Measurements from ENCODE around the gene CIC. TPM values are rescaled to one million over a fixed set of nuclear protein-coding genes. Genes with fewer than 3 reads are reported as not detected.
A peak's percentile ranks its signal among the peaks of the same experiment; 100 is the strongest.

The CIC gene
- total and polyA plus RNA-seq, 2 of the 13 experiments (the other 11 are each of a cell fraction or from before 2014, with no cell fraction given), result 5.9 to 8.0 TPM

DNA sequence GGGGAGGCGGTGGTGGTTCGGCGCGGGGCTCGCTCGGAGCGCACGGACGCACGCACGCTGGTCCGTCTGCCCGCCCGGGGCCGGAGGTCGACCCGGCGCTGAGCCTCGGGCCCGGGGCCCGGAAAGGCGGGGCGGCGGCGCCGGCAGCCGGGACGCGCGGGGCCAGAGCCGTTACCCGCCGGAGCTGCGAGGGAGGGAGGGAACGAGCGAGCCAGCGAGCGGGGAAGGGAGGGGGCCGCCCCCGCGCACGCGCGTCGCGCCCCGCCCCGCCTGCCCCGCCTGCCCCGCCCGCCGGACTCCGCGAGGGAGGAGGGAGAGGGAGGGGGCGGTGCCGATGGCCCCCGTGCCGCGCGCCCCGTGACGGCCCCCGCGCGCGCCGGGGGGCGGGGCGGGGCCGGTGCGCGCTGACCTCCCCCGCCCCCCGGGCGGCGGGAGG lies 15.0 kb downstream of the CIC start (continued):
- TF ChIP-seq, protein P1, sequence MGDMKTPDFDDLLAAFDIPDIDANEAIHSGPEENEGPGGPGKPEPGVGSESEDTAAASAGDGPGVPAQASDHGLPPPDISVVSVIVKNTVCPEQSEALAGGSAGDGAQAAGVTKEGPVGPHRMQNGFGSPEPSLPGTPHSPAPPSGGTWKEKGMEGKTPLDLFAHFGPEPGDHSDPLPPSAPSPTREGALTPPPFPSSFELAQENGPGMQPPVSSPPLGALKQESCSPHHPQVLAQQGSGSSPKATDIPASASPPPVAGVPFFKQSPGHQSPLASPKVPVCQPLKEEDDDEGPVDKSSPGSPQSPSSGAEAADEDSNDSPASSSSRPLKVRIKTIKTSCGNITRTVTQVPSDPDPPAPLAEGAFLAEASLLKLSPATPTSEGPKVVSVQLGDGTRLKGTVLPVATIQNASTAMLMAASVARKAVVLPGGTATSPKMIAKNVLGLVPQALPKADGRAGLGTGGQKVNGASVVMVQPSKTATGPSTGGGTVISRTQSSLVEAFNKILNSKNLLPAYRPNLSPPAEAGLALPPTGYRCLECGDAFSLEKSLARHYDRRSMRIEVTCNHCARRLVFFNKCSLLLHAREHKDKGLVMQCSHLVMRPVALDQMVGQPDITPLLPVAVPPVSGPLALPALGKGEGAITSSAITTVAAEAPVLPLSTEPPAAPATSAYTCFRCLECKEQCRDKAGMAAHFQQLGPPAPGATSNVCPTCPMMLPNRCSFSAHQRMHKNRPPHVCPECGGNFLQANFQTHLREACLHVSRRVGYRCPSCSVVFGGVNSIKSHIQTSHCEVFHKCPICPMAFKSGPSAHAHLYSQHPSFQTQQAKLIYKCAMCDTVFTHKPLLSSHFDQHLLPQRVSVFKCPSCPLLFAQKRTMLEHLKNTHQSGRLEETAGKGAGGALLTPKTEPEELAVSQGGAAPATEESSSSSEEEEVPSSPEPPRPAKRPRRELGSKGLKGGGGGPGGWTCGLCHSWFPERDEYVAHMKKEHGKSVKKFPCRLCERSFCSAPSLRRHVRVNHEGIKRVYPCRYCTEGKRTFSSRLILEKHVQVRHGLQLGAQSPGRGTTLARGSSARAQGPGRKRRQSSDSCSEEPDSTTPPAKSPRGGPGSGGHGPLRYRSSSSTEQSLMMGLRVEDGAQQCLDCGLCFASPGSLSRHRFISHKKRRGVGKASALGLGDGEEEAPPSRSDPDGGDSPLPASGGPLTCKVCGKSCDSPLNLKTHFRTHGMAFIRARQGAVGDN (CRISPR knock-in tag; IDR thresholded peaks at IDR 0.05), result no peak
- no peak for TF ChIP-seq ZNF296 (CRISPR knock-in tag; conservative IDR thresholded peaks at IDR 0.05)
- no peak for TF ChIP-seq RARA (CRISPR knock-in tag; IDR thresholded peaks at IDR 0.05)
- no peak for TF ChIP-seq ZNF337 (CRISPR knock-in tag; IDR thresholded peaks at IDR 0.05; ENCODE audit: borderline replicate concordance, low read depth)
- no peak for TF ChIP-seq SMYD3 (CRISPR knock-in tag; IDR thresholded peaks at IDR 0.05)
- no peak for TF ChIP-seq SIX4 (CRISPR knock-in tag; IDR thresholded peaks at IDR 0.05)
- no peak for TF ChIP-seq EEA1 (CRISPR knock-in tag; IDR thresholded peaks at IDR 0.05; ENCODE audit: borderline replicate concordance)
- TF ChIP-seq ZNF737 (CRISPR knock-in tag; IDR thresholded peaks at IDR 0.05; ENCODE audit: borderline replicate concordance), result no peak
- TF ChIP-seq, protein P2, sequence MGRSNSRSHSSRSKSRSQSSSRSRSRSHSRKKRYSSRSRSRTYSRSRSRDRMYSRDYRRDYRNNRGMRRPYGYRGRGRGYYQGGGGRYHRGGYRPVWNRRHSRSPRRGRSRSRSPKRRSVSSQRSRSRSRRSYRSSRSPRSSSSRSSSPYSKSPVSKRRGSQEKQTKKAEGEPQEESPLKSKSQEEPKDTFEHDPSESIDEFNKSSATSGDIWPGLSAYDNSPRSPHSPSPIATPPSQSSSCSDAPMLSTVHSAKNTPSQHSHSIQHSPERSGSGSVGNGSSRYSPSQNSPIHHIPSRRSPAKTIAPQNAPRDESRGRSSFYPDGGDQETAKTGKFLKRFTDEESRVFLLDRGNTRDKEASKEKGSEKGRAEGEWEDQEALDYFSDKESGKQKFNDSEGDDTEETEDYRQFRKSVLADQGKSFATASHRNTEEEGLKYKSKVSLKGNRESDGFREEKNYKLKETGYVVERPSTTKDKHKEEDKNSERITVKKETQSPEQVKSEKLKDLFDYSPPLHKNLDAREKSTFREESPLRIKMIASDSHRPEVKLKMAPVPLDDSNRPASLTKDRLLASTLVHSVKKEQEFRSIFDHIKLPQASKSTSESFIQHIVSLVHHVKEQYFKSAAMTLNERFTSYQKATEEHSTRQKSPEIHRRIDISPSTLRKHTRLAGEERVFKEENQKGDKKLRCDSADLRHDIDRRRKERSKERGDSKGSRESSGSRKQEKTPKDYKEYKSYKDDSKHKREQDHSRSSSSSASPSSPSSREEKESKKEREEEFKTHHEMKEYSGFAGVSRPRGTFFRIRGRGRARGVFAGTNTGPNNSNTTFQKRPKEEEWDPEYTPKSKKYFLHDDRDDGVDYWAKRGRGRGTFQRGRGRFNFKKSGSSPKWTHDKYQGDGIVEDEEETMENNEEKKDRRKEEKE (IDR thresholded peaks at IDR 0.05), result no peak
- no peak for TF ChIP-seq NR1H2 (CRISPR knock-in tag; IDR thresholded peaks at IDR 0.05; ENCODE audit: borderline replicate concordance, low read depth)
- no peak for TF ChIP-seq YEATS2 (CRISPR knock-in tag; IDR thresholded peaks at IDR 0.05; ENCODE audit: borderline replicate concordance)
- TF ChIP-seq STAG1 (CRISPR knock-in tag; IDR thresholded peaks at IDR 0.05), result no peak
- TF ChIP-seq SUZ12 (IDR thresholded peaks at IDR 0.05; ENCODE audit: low read depth, low read length), result no peak
- TF ChIP-seq, protein P3, sequence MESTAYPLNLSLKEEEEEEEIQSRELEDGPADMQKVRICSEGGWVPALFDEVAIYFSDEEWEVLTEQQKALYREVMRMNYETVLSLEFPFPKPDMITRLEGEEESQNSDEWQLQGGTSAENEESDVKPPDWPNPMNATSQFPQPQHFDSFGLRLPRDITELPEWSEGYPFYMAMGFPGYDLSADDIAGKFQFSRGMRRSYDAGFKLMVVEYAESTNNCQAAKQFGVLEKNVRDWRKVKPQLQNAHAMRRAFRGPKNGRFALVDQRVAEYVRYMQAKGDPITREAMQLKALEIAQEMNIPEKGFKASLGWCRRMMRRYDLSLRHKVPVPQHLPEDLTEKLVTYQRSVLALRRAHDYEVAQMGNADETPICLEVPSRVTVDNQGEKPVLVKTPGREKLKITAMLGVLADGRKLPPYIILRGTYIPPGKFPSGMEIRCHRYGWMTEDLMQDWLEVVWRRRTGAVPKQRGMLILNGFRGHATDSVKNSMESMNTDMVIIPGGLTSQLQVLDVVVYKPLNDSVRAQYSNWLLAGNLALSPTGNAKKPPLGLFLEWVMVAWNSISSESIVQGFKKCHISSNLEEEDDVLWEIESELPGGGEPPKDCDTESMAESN (CRISPR knock-in tag; conservative IDR thresholded peaks at IDR 0.05), result no peak
- no peak for TF ChIP-seq SMARCE1 (IDR thresholded peaks at IDR 0.05; ENCODE audit: borderline replicate concordance)
- TF ChIP-seq HES4 (CRISPR knock-in tag; IDR thresholded peaks at IDR 0.05; ENCODE audit: borderline replicate concordance), result peak; percentile 58; the same call in 1 of the 2 replicates
- TF ChIP-seq NR2C2 (CRISPR knock-in tag; IDR thresholded peaks at IDR 0.05; ENCODE audit: borderline replicate concordance), result 0 out of 2 replicates have a peak, but pooled peaks have one; percentile 3
- TF ChIP-seq, protein P4, sequence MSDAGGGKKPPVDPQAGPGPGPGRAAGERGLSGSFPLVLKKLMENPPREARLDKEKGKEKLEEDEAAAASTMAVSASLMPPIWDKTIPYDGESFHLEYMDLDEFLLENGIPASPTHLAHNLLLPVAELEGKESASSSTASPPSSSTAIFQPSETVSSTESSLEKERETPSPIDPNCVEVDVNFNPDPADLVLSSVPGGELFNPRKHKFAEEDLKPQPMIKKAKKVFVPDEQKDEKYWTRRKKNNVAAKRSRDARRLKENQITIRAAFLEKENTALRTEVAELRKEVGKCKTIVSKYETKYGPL (CRISPR knock-in tag; IDR thresholded peaks at IDR 0.05), result no peak
- TF ChIP-seq, protein P5, sequence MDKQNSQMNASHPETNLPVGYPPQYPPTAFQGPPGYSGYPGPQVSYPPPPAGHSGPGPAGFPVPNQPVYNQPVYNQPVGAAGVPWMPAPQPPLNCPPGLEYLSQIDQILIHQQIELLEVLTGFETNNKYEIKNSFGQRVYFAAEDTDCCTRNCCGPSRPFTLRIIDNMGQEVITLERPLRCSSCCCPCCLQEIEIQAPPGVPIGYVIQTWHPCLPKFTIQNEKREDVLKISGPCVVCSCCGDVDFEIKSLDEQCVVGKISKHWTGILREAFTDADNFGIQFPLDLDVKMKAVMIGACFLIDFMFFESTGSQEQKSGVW (CRISPR knock-in tag; IDR thresholded peaks at IDR 0.05; ENCODE audit: borderline replicate concordance), result no peak
